HAP-1 (cell line): ENCODE data around the gene ZFP91.

ENCODE experiments used
- DNase-seq, 2 experiments: peaks; one replicate each; pipeline ENCODE4 v3.0.0-alpha.2; 2016 to 2020; ENCODE audit warnings: low spot score in 2 of 2
- H3K27me3 ChIP-seq: fragments of 250-450 bp; sonication (Bioruptor Pico); 2 replicates; pipeline ENCODE4 v1.5.1; 2020; ENCODE audit warnings: low read depth, mild to moderate bottlenecking, moderate library complexity
- H3K36me3 ChIP-seq: fragments of 250-450 bp; sonication (Bioruptor Pico); replicated peaks from 2 replicates; pipeline ENCODE4 v1.5.1; 2020; ENCODE audit warnings: mild to moderate bottlenecking
- H3K4me1 ChIP-seq: fragments of 250-450 bp; sonication (Bioruptor Pico); 2 replicates; pipeline ENCODE4 v1.5.1; 2020; ENCODE audit warnings: mild to moderate bottlenecking
- H3K4me3 ChIP-seq: fragments of 250-450 bp; sonication (Bioruptor Pico); 2 replicates; pipeline ENCODE4 v1.5.1; 2020; ENCODE audit warnings: mild to moderate bottlenecking, moderate library complexity
- H3K9me3 ChIP-seq: fragments of 250-450 bp; sonication (Bioruptor Pico); 2 replicates; pipeline ENCODE4 v1.5.1; 2020; ENCODE audit warnings: mild to moderate bottlenecking, moderate library complexity
- in situ Hi-C: fragments of 300-500 bp; cut with MboI; formaldehyde crosslinking; loops from 3 replicates; pipeline ENCODE4 v1.14.3; 2020; ENCODE audit warnings: low sequenced_read_pairs, inconsistent platforms, mixed read lengths

ZFP91 gene

DNA sequence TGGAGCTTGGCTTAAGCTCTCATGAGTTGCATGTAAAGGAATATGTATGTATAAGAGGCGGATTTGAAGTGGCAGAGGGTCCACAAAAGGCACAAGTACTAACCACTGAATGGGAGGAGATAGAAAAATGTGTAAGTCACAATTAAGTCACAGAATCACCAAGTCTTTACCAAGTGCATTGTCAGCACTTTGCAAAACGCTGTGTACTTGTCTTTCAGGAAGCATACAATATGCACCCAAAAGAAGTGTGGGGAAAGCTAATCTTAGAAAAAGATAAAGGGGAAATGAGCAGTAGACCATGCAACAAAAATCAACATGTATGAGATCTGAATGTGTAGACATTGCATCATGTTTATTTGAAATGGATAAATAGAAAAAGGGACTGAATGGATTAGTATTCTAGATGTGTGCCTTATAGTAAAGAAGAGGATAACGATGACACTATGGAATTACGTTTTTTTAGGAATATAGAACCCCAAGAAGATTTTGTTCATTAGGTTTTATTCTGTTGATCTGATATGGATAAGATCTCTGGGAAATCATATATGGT, 48.1 kb downstream of the ZFP91 start:
- in situ Hi-C loops = no loop called here

DNA sequence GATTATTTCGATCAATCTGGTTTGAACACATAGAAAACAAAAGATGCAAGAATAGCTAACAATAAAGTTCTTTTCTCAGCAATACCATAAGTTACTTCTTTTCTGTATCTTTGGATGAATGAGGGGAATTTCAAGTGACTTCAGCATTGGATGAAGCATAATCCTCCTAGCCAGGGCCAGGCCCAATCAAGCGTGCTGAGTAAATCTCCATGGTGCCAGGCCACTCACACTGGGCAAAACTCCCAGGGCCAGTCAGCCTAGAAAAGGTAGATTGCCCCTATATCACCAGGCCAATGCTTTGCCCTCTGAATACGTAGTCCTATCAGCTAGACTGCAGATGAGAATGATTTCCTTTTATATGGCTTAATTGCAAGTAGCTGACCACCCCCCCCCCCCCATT, 49.6 kb downstream of the ZFP91 start:
- in situ Hi-C loops = no loop called here
- no peaks in the 10 kb centered on the region for H3K4me1 ChIP-seq
- H3K27me3 ChIP-seq = no peaks in the 10 kb centered on the region
- H3K9me3 ChIP-seq = no peaks in the 10 kb centered on the region
- peaks cover 27% of the 10 kb centered on the region for H3K36me3 ChIP-seq
- no peak overlapping the region for H3K4me3 ChIP-seq
- no peak for DNase-seq

More for the DNA sequence above, 48.1 kb downstream of the ZFP91 start:
- Histone ChIP-seq H3K9me3 (no peaks in the 10 kb centered on the region), H3K4me3 (no peak overlapping the region), H3K4me1 (no peaks in the 10 kb centered on the region), H3K27me3 (no peaks in the 10 kb centered on the region), H3K36me3 (peaks cover 38% of the 10 kb centered on the region)
- DNase-seq = no peak

DNA sequence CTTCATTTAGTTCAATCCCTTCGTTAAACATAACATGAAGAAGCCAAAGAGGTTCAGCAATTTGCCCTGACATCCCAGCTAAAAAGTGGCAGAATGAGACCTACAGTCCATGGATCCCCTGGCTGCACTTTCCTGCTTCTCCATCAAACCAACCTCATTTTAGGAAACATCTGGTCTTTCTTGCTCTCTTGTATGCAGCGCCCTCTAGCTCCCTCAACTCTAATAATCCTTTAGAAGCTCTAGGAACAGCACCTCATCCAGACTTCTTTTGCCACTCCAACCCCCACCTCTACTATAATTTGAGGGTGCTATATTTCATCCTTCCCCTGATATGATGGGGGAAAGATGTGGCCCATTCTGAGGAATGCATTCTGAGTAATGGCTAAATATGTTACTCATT, 51.0 kb downstream of the ZFP91 start:
- DNase-seq = peak; percentile 29 to 34
- Histone ChIP-seq H3K36me3 (peaks cover 13% of the 10 kb centered on the region), H3K4me3 (no peak overlapping the region), H3K27me3 (no peaks in the 10 kb centered on the region), H3K9me3 (no peaks in the 10 kb centered on the region), H3K4me1 (no peaks in the 10 kb centered on the region)
- in situ Hi-C loops = no loop called here

DNA sequence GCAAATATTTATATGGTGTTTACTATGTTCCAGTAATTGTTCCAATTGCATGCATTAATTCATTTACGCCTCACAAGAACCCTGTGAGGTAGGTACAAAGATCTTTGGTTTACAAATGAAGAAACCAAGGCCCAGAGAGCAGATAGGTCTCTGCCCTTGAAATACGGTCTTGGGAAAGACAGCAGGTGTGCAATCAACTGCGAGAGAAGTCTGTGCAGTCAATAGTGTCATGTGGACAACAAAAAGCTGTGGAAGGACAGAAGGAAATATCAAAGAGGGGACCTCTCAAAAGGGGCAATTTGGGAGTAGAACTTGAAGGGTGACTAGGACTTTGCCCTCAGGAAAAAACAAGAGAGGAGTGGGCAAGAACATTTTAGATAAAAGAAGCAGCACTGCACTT, 52.5 kb downstream of the ZFP91 start:
- DNase-seq = no peak

DNA sequence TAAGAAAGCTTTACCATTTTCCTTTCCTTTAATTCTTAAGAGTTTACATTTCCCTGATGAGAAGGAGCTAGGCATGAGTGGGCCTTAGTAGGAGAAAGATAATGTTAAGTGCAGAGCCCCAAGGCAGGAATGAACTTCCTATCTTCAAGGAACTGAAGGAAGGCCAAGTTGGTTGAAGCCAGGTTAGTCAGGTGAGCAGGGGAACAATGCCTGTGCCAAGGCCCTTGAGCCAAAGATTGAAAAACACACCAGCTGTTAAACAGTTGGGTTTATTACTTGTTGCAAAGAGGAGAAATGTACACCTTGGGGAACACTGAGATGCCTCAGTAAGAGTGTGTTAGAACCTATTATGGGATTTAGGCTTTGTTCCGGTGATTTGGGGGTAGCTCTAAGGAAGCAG, 53.6 kb downstream of the ZFP91 start:
- H3K4me1 ChIP-seq = no peaks in the 10 kb centered on the region
- H3K27me3 ChIP-seq = 0 out of 2 replicates have a peak, but pooled peaks cover 4% of the 10 kb centered on the region
- in situ Hi-C loops = no loop called here
- DNase-seq = no peak
- H3K4me3 ChIP-seq = no peak overlapping the region
- no peaks in the 10 kb centered on the region for H3K9me3 ChIP-seq
- no peaks in the 10 kb centered on the region; the same call in 1 of the 2 replicates for H3K36me3 ChIP-seq

More for the DNA sequence above, 52.5 kb downstream of the ZFP91 start:
- 0 out of 2 replicates have a peak, but pooled peaks cover 4% of the 10 kb centered on the region for H3K27me3 ChIP-seq
- H3K4me1 ChIP-seq = no peaks in the 10 kb centered on the region
- no peak overlapping the region for H3K4me3 ChIP-seq
- H3K9me3 ChIP-seq = no peaks in the 10 kb centered on the region
- H3K36me3 ChIP-seq = peaks cover under 1% of the 10 kb centered on the region
- in situ Hi-C loops = no loop called here

DNA sequence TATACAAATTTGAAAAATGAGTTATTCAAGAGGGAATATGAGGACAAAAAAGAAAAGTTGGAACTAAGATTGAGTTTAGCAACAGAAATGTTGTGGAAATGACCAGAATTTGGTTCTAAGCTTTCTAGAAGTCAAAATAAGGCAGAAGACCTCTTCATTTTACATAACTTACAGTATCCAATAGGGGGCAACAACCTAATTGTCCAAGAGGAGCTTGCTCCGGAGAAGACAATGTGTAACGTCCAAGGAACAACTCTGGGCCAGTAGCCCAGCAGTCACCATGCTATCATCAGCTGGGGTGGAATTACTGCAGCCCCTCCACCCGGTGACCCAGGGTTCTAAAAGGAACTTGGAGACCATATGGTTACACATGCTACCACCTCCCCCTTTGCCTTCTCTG, 57.7 kb downstream of the ZFP91 start:
- in situ Hi-C loops = no loop called here
- Histone ChIP-seq H3K4me1 (no peaks in the 10 kb centered on the region), H3K36me3 (no peaks in the 10 kb centered on the region), H3K4me3 (no peak overlapping the region), H3K9me3 (no peaks in the 10 kb centered on the region), H3K27me3 (0 out of 2 replicates have a peak, but pooled peaks cover 4% of the 10 kb centered on the region)
- no peak for DNase-seq

DNA sequence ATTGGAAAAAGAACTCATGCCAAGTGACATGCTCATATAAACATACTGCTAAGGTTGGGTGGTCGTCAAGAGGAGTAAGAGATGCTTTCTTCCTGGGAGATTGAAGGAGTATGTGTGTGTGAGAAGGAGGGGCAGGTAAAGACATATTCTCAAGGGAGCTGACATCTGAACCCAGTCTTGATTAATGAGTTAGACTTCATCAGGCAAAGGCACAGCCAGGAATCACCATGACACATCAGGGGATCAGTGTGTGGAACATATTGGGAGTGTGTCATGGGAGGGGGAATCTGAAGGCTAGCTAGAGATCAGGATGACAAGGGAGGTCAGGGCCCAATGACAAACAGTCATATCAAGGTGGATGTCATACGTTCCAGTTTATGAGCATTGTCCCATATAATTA, 58.5 kb downstream of the ZFP91 start:
- no peaks in the 10 kb centered on the region for H3K9me3 ChIP-seq
- in situ Hi-C loops = no loop called here
- no peaks in the 10 kb centered on the region for H3K36me3 ChIP-seq
- no peaks in the 10 kb centered on the region for H3K4me1 ChIP-seq
- H3K4me3 ChIP-seq = no peak overlapping the region
- DNase-seq = no peak
- H3K27me3 ChIP-seq = 0 out of 2 replicates have a peak, but pooled peaks cover 4% of the 10 kb centered on the region

DNA sequence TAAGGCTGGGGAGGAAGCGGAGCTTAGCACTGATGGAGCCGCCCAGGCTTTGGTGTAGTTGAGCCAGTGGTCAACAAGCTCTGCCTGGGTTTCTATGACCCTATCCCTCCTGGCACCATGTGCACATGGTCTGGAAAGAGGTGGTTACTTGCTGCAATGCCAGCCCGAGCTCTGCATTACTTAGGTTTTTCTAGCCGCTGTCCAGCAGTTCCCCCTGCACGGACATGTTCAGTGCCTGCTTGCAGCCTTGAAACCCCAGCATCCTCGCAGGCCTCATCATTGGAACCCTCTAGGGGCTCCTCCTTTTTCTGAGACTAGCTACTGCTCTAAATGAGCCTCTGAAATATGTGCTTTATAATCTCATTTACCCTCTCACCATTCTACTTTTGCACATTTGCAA, 60.2 kb downstream of the ZFP91 start:
- Histone ChIP-seq H3K27me3 (0 out of 2 replicates have a peak, but pooled peaks cover 4% of the 10 kb centered on the region), H3K4me1 (no peaks in the 10 kb centered on the region), H3K9me3 (no peaks in the 10 kb centered on the region), H3K36me3 (no peaks in the 10 kb centered on the region), H3K4me3 (no peak overlapping the region)
- in situ Hi-C loops = no loop called here
- no peak for DNase-seq

DNA sequence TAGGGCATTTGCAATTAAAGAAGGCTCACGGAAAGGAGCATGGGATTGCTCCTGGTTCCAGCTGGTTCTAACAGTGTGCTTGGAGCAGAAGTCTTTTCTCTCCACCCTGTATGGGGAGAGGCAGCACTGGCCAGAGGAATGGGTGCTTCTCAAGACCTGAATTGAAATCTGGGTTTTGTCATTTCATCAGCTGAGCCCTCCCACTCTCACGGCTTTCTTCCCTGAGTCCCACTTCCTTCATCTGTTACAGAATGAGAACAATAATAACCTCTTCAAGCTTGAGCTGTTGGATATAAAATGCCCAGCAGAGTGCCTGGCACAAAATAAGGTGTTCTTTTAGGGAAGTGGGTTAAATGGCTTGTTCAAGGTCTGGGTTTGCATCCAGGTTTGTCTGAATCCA, 60.8 kb downstream of the ZFP91 start:
- no peak for DNase-seq
- H3K4me3 ChIP-seq = no peak overlapping the region
- no peaks in the 10 kb centered on the region for H3K9me3 ChIP-seq
- 0 out of 2 replicates have a peak, but pooled peaks cover 4% of the 10 kb centered on the region for H3K27me3 ChIP-seq
- H3K4me1 ChIP-seq = no peaks in the 10 kb centered on the region
- in situ Hi-C loops = no loop called here
- no peaks in the 10 kb centered on the region for H3K36me3 ChIP-seq

DNA sequence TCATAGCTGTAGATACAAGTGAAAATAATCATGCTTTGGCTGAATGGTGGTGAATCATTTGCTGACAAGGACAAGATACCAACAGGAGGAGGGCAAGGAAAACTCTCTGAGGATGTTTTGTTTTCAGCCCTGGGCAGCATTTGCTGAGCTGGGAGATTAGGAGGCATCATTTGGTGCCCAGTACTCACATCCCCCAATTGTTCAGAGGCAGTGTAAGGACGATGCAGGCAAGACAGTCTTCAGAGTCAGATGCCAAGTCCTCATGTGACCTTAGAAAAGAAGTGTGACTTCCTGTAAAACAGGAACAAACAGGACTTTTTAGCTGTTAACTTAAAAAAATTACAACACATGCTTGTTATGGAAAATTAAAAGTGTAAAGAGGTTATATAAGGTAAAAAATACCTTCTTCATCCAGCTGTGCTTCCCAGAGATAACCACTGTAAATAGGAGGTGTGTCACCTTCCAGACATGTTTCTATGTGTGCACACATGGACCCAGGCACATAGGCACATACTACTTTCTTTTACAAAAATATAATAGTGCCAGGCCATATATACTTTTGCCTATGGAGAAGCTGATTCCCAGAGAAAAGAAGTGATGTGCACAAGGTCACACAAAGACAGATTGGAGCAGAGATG, 61.6 kb downstream of the ZFP91 start:
- H3K4me3 ChIP-seq = no peak overlapping the region
- in situ Hi-C loops = no loop called here
- H3K4me1 ChIP-seq = no peaks in the 10 kb centered on the region
- no peaks in the 10 kb centered on the region for H3K9me3 ChIP-seq
- H3K27me3 ChIP-seq = 0 out of 2 replicates have a peak, but pooled peaks cover 1% of the 10 kb centered on the region
- no peak for DNase-seq
- H3K36me3 ChIP-seq = no peaks in the 10 kb centered on the region

DNA sequence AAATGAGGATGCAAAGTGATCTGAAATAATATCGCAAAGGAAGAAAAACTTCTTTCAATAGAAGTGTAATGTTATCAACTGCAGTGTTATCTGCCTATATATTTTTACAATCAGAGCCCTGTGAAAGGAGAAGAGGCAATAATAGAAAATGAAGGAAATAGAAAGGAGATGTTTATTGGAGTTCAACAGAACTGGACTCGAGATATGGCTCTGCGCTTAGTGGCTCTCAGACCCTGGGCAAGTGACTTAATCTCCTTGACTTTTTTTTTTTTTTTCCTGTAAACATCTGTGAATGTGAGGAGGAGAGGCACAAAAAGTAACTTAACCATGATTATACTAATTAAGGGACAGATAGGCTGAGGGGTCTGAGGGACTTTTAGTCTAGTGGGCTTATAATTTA, 62.5 kb downstream of the ZFP91 start:
- H3K9me3 ChIP-seq = peaks cover 2% of the 10 kb centered on the region; the same call in 1 of the 2 replicates
- H3K4me1 ChIP-seq = no peaks in the 10 kb centered on the region
- in situ Hi-C loops = no loop called here

DNA sequence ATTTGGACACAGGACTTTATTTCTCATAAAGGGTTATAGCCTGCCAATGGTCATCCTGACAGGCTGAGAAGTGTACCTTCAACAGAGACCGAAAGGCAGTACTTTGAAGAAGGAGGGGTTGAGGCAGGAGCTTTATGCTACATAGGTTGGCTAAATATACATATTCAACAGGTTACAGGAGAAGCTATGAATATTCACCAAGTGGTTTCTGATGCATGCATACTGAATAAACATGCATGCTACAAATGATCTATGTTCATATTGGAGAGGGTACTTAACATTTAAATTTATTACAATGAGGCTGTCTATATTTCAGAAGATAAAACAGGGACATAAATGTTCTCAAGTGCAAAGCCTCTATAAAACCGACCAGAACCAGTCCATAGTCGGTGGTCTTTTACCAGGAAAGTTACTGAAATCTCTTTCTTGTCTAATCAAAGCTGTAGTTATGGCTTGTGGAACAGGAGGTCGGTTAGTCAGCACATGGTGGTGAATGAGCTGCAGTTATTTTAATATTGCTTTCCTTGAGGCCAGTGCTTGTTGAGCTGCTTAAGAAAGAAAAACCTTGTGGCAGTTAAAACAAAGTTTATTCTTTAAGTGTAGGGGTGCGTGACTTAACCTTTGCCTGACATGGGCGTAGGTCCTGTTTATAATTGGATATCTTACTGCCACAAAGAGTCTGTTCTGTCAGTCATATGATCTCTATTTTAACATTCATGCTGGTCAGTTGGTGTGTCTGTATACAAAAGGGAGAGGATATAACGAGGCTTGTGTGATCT, 63.1 kb downstream of the ZFP91 start:
- H3K4me1 ChIP-seq = no peaks in the 10 kb centered on the region
- no peak for DNase-seq
- no peaks in the 10 kb centered on the region for H3K36me3 ChIP-seq
- H3K27me3 ChIP-seq = no peaks in the 10 kb centered on the region
- in situ Hi-C loops = no loop called here
- H3K9me3 ChIP-seq = peaks cover 2% of the 10 kb centered on the region; the same call in 1 of the 2 replicates
- no peak overlapping the region for H3K4me3 ChIP-seq

More for the DNA sequence above, 62.5 kb downstream of the ZFP91 start:
- DNase-seq = no peak
- Histone ChIP-seq H3K4me3 (no peak overlapping the region), H3K27me3 (no peaks in the 10 kb centered on the region), H3K36me3 (no peaks in the 10 kb centered on the region)

DNA sequence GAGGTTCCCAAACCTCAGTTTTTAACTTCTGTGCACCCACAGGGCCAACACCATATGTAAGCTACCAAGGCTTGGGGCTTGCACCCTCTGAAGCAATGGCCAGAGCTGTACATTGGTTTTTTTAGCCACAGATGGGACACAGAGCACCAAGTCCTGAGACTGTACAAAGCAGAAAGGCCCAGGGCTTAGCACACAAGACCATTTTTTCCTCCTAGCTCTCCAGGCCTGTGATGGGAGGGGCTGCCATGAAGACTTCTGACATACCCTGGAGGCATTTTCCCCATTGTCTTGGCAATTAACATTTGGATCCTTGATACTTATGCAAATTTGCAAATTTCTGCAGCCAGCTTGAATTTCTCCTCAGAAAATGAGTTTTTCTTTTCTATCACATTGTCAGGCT, 67.0 kb downstream of the ZFP91 start:
- in situ Hi-C loops = no loop called here
- H3K4me1 ChIP-seq = no peaks in the 10 kb centered on the region
- DNase-seq = no peak
- peaks cover 2% of the 10 kb centered on the region; the same call in 1 of the 2 replicates for H3K9me3 ChIP-seq
- H3K36me3 ChIP-seq = no peaks in the 10 kb centered on the region
- no peaks in the 10 kb centered on the region for H3K27me3 ChIP-seq
- no peak overlapping the region for H3K4me3 ChIP-seq

DNA sequence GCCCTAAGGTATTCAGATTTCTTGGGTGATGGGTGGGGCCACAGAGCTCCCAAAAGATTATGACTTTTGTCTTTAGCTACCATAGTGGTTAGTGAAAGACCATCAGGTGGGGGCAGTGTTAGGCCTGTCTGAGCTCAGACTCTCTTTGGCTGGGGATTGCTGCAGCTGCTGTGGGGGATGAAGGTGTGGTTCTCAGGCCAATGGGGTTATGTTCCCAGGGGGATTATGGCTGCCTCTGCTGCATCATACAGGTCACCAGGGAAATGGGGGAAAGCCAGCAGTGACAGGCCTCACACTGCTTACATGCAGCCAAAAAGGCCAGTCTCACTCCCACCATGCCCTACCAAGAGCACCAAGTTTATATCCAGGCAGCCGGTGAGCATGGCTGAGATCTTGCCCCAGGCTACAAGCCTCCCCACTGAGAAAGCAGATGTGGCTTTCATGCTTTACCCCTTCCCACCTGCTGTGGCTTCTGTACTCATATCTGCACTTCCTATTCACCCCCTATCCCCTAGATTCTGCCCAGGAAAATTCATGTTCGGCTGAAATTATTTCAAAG, 68.4 kb downstream of the ZFP91 start:
- peaks cover 2% of the 10 kb centered on the region; the same call in 1 of the 2 replicates for H3K9me3 ChIP-seq
- H3K27me3 ChIP-seq = no peaks in the 10 kb centered on the region
- H3K4me3 ChIP-seq = no peak overlapping the region
- H3K4me1 ChIP-seq = no peaks in the 10 kb centered on the region
- DNase-seq = no peak
- in situ Hi-C loops = no loop called here
- H3K36me3 ChIP-seq = no peaks in the 10 kb centered on the region
